NOMO-1 (cell line): Measurements from ENCODE around the gene SLC45A3.
A peak's percentile ranks its signal among the peaks of the same experiment; 100 is the strongest.

ENCODE experiments used
- DNase-seq, 2 experiments: peaks; one replicate each; lab custom pipeline; 2025; ENCODE audit not compliant: unreplicated experiment in 2 of 2; lab: John Stamatoyannopoulos, UW

The SLC45A3 gene

GRCh38 chr1:205612104-205612503, 68.2 kb downstream of the SLC45A3 start:
- DNase-seq, result no peak

DNA sequence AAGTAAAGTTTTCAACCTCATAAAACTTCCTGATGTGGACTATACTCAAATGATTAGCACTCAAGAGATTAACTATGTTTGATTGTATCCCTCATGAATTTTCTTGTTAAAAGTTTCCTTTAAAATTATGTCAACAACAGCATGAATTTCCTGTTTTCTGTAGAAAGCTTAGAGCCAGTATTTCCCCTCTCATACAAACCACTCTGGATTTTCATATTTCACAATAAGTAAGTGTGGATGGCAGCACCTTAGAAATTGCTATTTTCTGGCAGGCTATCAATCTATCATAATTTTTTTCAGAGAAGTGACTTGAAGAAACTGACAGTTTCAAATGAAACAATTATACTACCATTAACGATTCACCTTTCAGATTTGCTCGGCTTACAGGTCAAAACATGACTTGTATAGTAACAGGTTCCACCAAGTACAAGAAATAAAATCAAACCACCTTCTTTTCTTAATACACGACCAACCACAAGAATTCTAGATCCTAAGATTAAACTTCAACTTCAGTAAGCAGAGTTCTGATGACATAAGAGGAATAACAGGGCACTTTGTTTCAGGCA, 69.3 kb downstream of the SLC45A3 start:
- peak in 1 of 2 experiments; percentile 2 for DNase-seq

DNA sequence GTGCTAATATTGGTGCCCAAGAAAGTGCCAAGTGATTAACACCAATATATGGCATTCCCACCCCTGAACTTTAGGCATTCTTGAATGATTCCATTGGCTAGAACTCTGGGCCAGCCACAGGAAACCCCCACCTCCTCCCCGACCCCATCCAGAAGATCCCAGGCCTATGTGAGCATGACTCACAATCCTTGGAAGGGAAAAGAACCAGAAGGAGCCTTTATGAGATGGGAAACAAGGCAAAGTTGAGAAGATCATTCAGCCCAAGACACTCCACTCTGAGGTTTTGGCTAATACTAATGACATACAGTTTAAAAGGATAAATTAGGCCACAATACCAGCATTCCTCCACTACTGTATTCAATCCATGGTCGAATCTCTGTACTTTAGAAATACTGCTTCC, 70.3 kb downstream of the SLC45A3 start:
- DNase-seq, result no peak
